Effector memory CD8-positive, alpha-beta T cell (primary cell): ENCODE data around the gene DUSP7.
A peak's percentile ranks its signal among the peaks of the same experiment; 100 is the strongest.

Source experiments
- ATAC-seq: fragments of 150-1000 bp; cut with Tn5 transposase; replicated peaks from 2 replicates; pipeline ENCODE4 v1.10.0; 2021; ENCODE audit warnings: mild to moderate bottlenecking, moderate library complexity
- DNase-seq, 3 experiments: peaks; one replicate each; pipeline ENCODE4 v3.0.0; 2021
- H3K27ac Mint-ChIP-seq, 2 donors: one replicate each; pipeline ENCODE4 v1.8.0; 2022; ENCODE audit warnings: mild to moderate bottlenecking in 2 of 2, mixed read lengths in 2 of 2, moderate library complexity in 2 of 2
- H3K27me3 Mint-ChIP-seq, 2 donors: one replicate each; pipeline ENCODE4 v1.8.0; 2022; ENCODE audit warnings: mixed read lengths in 2 of 2
- H3K36me3 Mint-ChIP-seq: one replicate; pipeline ENCODE4 v1.8.0; 2022; ENCODE audit warnings: mild to moderate bottlenecking, moderate library complexity, mixed read lengths; ENCODE audit not compliant: insufficient read depth
- H3K4me1 Mint-ChIP-seq, 2 donors: one replicate each; pipeline ENCODE4 v1.8.0; 2022; ENCODE audit warnings: low read depth in 2 of 2, mixed read lengths in 2 of 2
- H3K4me3 Mint-ChIP-seq, 2 donors: one replicate each; pipeline ENCODE4 v1.8.0; 2022; ENCODE audit warnings: mild to moderate bottlenecking in 2 of 2, mixed read lengths in 2 of 2, moderate library complexity in 2 of 2
- H3K9me3 Mint-ChIP-seq, 2 donors: one replicate each; pipeline ENCODE4 v1.8.0; 2022; ENCODE audit warnings: mixed read lengths in 2 of 2

DUSP7 gene

GRCh38 chr3:52082951-52083350 lies 26.6 kb upstream of the DUSP7 start:
- Mint-ChIP-seq H3K4me3 (no peak overlapping the region), H3K27me3 (no peaks in the 10 kb centered on the region), H3K36me3 (peaks cover 3% of the 10 kb centered on the region)

GRCh38 chr3:52080830-52081719 lies 24.7 kb upstream of the DUSP7 start:
- Mint-ChIP-seq H3K27me3 (no peaks in the 10 kb centered on the region), H3K4me3 (no peak overlapping the region), H3K36me3 (peaks cover 3% of the 10 kb centered on the region), H3K9me3 (no peaks in the 10 kb centered on the region), H3K4me1 (peaks cover 3 to 10% of the 10 kb centered on the region in 2 donors), H3K27ac (peak overlapping the region in 1 of 2 donors; percentile 67)
- no peak for ATAC-seq
- no peak for DNase-seq

More at GRCh38 chr3:52082951-52083350, 26.6 kb upstream of the DUSP7 start:
- Mint-ChIP-seq H3K9me3 (no peaks in the 10 kb centered on the region), H3K4me1 (peaks cover 16 to 27% of the 10 kb centered on the region in 2 donors), H3K27ac (peak overlapping the region in 1 of 2 donors; percentile 84)
- DNase-seq (no peak), ATAC-seq (no peak)

- peak overlapping the region in 1 of 2 donors; percentile 67 for H3K27ac Mint-ChIP-seq
- no peak for ATAC-seq
- H3K4me1 Mint-ChIP-seq, result peaks cover 0 to 3% of the 10 kb centered on the region in 2 donors
These were observed 23.6 kb upstream of the DUSP7 start for GRCh38 chr3:52079958-52080357.

GRCh38 chr3:52078781-52079560 lies 22.6 kb upstream of the DUSP7 start:
- H3K36me3 Mint-ChIP-seq, result peaks cover 3% of the 10 kb centered on the region
- no peaks in the 10 kb centered on the region for H3K27me3 Mint-ChIP-seq
- DNase-seq (no peak), ATAC-seq (no peak)
- no peaks in the 10 kb centered on the region for H3K9me3 Mint-ChIP-seq
- H3K4me3 Mint-ChIP-seq, result no peak overlapping the region
- H3K4me1 Mint-ChIP-seq, result no peaks in the 10 kb centered on the region
- H3K27ac Mint-ChIP-seq, result no peak overlapping the region

More at GRCh38 chr3:52079958-52080357, 23.6 kb upstream of the DUSP7 start:
- H3K36me3 Mint-ChIP-seq, result peaks cover 3% of the 10 kb centered on the region
- no peaks in the 10 kb centered on the region for H3K27me3 Mint-ChIP-seq
- no peaks in the 10 kb centered on the region for H3K9me3 Mint-ChIP-seq
- no peak overlapping the region for H3K4me3 Mint-ChIP-seq
- no peak for DNase-seq

- H3K36me3 Mint-ChIP-seq, result peaks cover 3% of the 10 kb centered on the region
- H3K4me1 Mint-ChIP-seq, result no peaks in the 10 kb centered on the region
- H3K4me3 Mint-ChIP-seq, result no peak overlapping the region
- ATAC-seq (no peak), DNase-seq (no peak)
- H3K27ac Mint-ChIP-seq, result no peak overlapping the region
- H3K27me3 Mint-ChIP-seq, result no peaks in the 10 kb centered on the region
- H3K9me3 Mint-ChIP-seq, result no peaks in the 10 kb centered on the region
These were observed 21.6 kb upstream of the DUSP7 start for GRCh38 chr3:52077925-52078324.

- peak overlapping the region in 1 of 2 donors; percentile 6 for H3K27ac Mint-ChIP-seq
- H3K36me3 Mint-ChIP-seq, result peaks cover 3% of the 10 kb centered on the region
- peaks cover 0 to 4% of the 10 kb centered on the region in 2 donors for H3K4me1 Mint-ChIP-seq
- H3K4me3 Mint-ChIP-seq, result no peak overlapping the region
- DNase-seq, result no peak
- ATAC-seq, result no peak
- H3K27me3 Mint-ChIP-seq, result no peaks in the 10 kb centered on the region
- no peaks in the 10 kb centered on the region for H3K9me3 Mint-ChIP-seq
These were observed 20.8 kb upstream of the DUSP7 start for GRCh38 chr3:52076896-52077780.

- DNase-seq (no peak), ATAC-seq (no peak)
- H3K9me3 Mint-ChIP-seq, result no peaks in the 10 kb centered on the region
- H3K36me3 Mint-ChIP-seq, result peaks cover under 1% of the 10 kb centered on the region
- peaks cover 4 to 20% of the 10 kb centered on the region in 2 donors for H3K4me1 Mint-ChIP-seq
- H3K27ac Mint-ChIP-seq, result no peak overlapping the region
- H3K4me3 Mint-ChIP-seq, result no peak overlapping the region
- H3K27me3 Mint-ChIP-seq, result no peaks in the 10 kb centered on the region
These were observed 17.1 kb upstream of the DUSP7 start for GRCh38 chr3:52073490-52073889.

- Mint-ChIP-seq H3K4me1 (peaks cover 4 to 20% of the 10 kb centered on the region in 2 donors), H3K9me3 (no peaks in the 10 kb centered on the region), H3K27me3 (no peaks in the 10 kb centered on the region), H3K4me3 (peak overlapping the region in 1 of 2 donors; percentile 51), H3K27ac (no peak overlapping the region), H3K36me3 (no peaks in the 10 kb centered on the region)
- no peak for ATAC-seq
- DNase-seq, result no peak
These were observed 16.1 kb upstream of the DUSP7 start for GRCh38 chr3:52072471-52072870.

- Mint-ChIP-seq H3K27ac (peak overlapping the region in 1 of 2 donors; percentile 79), H3K36me3 (no peaks in the 10 kb centered on the region), H3K4me3 (peak overlapping the region in 1 of 2 donors; percentile 51)
These were observed 15.6 kb upstream of the DUSP7 start for GRCh38 chr3:52072020-52072419.

GRCh38 chr3:52070724-52071621 lies 14.6 kb upstream of the DUSP7 start:
- Mint-ChIP-seq H3K4me3 (peak overlapping the region in 1 of 2 donors; percentile 33), H3K27me3 (no peaks in the 10 kb centered on the region), H3K36me3 (no peaks in the 10 kb centered on the region), H3K27ac (peak overlapping the region; percentile 69 to 79), H3K9me3 (no peaks in the 10 kb centered on the region), H3K4me1 (peaks cover 4 to 20% of the 10 kb centered on the region in 2 donors)
- ATAC-seq, result peak; percentile 52
- DNase-seq, result peak in 1 of 3 experiments; percentile 15

More at GRCh38 chr3:52072020-52072419, 15.6 kb upstream of the DUSP7 start:
- DNase-seq, result peak in 2 of 3 experiments; percentile 42
- ATAC-seq, result peak; percentile 94
- H3K4me1 Mint-ChIP-seq, result peaks cover 4 to 20% of the 10 kb centered on the region in 2 donors
- H3K27me3 Mint-ChIP-seq, result no peaks in the 10 kb centered on the region
- no peaks in the 10 kb centered on the region for H3K9me3 Mint-ChIP-seq

GRCh38 chr3:52069855-52070254 lies 13.5 kb upstream of the DUSP7 start:
- H3K36me3 Mint-ChIP-seq, result no peaks in the 10 kb centered on the region
- no peaks in the 10 kb centered on the region for H3K9me3 Mint-ChIP-seq
- DNase-seq, result no peak
- H3K4me3 Mint-ChIP-seq, result no peak overlapping the region
- H3K27me3 Mint-ChIP-seq, result no peaks in the 10 kb centered on the region
- peaks cover 4 to 20% of the 10 kb centered on the region in 2 donors for H3K4me1 Mint-ChIP-seq
- no peak for ATAC-seq
- peak overlapping the region in 1 of 2 donors; percentile 68 for H3K27ac Mint-ChIP-seq

GRCh38 chr3:52069135-52069534 lies 12.8 kb upstream of the DUSP7 start:
- Mint-ChIP-seq H3K4me1 (peaks cover 4 to 20% of the 10 kb centered on the region in 2 donors), H3K27me3 (no peaks in the 10 kb centered on the region), H3K4me3 (no peak overlapping the region), H3K36me3 (no peaks in the 10 kb centered on the region), H3K27ac (no peak overlapping the region), H3K9me3 (no peaks in the 10 kb centered on the region)
- no peak for DNase-seq
- no peak for ATAC-seq
